Gastrocnemius medialis (tissue), 4 donors: Measurements from ENCODE around the gene ZNF783.
"Not testable (repeated sequence)": the region's sequence is repeated elsewhere in the genome, so short reads cannot be mapped to it uniquely, and the experiment has no call there.

Experiments used
- POLR2A ChIP-seq, 2 donors: fragments of 450-650 bp; IDR thresholded peaks; one replicate each; pipeline ENCODE4 v1.6.1; 2017; ENCODE audit warnings: antibody characterized with exemption in 2 of 2, mild to moderate bottlenecking in 2 of 2, moderate library complexity in 2 of 2
- TF ChIP-seq, protein P1 (sequence below), 5 experiments: fragments of 450-650 bp in 3 of 5; fragments of 200-600 bp in 2 of 5; sonication (generic) in 2 of 5; IDR thresholded peaks in 4 of 5; conservative IDR thresholded peaks in 1 of 5; 1 replicate in 4 of 5; 2 replicates in 1 of 5; pipeline ENCODE4 v1.5.1; 2016 to 2019; ENCODE audit warnings: antibody characterized with exemption in 5 of 5, mild to moderate bottlenecking in 3 of 5, moderate library complexity in 3 of 5

DNA sequence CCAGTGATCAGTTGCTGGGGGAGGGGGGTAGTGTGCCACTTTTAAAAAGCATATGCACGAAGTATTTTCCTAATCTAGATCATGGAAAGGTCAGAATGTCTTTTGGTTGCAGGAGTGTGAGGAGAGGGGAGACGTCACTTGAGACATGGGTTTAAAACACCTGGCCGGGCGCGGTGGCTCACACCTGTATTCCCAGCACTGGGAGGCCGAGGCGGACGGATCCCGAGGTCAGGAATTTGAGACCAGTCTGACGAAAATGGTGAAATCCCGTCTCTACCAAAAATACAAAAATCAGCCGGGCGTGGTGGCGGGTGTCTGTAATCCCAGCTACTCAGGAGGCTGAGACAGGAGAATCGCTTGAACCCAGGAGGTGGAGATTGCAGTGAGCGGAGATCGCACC is 35.6 kb upstream of the ZNF783 start:
- TF ChIP-seq, protein P1, sequence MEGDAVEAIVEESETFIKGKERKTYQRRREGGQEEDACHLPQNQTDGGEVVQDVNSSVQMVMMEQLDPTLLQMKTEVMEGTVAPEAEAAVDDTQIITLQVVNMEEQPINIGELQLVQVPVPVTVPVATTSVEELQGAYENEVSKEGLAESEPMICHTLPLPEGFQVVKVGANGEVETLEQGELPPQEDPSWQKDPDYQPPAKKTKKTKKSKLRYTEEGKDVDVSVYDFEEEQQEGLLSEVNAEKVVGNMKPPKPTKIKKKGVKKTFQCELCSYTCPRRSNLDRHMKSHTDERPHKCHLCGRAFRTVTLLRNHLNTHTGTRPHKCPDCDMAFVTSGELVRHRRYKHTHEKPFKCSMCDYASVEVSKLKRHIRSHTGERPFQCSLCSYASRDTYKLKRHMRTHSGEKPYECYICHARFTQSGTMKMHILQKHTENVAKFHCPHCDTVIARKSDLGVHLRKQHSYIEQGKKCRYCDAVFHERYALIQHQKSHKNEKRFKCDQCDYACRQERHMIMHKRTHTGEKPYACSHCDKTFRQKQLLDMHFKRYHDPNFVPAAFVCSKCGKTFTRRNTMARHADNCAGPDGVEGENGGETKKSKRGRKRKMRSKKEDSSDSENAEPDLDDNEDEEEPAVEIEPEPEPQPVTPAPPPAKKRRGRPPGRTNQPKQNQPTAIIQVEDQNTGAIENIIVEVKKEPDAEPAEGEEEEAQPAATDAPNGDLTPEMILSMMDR (IDR thresholded peaks at IDR 0.05 in 4 of 5, conservative IDR thresholded peaks at IDR 0.05 in 1 of 5): not testable (repeated sequence)
- not testable (repeated sequence) for TF ChIP-seq POLR2A (IDR thresholded peaks at IDR 0.05)
